PC-9 (cell line): ENCODE measurements around the gene MICAL3.

Source experiments
- EZH2 ChIP-seq: fragments of 200-600 bp; sonication (generic); IDR thresholded peaks from 2 replicates; pipeline ENCODE4 v1.8.0; 2017; ENCODE audit warnings: antibody characterized with exemption, low read depth
- TF ChIP-seq, protein P1 (sequence below): fragments of 200-600 bp; sonication (generic); conservative IDR thresholded peaks from 2 replicates; pipeline ENCODE4 v1.6.1; 2017; ENCODE audit warnings: mixed run types, antibody characterized with exemption, mild to moderate bottlenecking, moderate library complexity

DNA sequence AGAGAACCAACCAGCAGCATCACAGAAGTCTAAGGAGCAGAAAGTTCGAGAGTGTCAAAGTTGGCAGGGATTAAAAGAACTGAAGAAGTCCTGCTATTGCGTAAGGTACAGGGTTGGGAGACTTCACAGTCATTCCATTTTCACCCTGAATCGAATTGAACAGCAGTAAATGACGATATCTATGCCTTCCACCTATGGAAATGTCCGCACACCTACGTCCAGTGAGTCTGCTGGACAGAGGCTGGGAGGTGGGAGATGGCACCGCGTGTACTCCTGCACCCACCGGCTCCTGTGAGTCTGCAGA is 116.7 kb downstream of the MICAL3 start:
- TF ChIP-seq, protein P1, sequence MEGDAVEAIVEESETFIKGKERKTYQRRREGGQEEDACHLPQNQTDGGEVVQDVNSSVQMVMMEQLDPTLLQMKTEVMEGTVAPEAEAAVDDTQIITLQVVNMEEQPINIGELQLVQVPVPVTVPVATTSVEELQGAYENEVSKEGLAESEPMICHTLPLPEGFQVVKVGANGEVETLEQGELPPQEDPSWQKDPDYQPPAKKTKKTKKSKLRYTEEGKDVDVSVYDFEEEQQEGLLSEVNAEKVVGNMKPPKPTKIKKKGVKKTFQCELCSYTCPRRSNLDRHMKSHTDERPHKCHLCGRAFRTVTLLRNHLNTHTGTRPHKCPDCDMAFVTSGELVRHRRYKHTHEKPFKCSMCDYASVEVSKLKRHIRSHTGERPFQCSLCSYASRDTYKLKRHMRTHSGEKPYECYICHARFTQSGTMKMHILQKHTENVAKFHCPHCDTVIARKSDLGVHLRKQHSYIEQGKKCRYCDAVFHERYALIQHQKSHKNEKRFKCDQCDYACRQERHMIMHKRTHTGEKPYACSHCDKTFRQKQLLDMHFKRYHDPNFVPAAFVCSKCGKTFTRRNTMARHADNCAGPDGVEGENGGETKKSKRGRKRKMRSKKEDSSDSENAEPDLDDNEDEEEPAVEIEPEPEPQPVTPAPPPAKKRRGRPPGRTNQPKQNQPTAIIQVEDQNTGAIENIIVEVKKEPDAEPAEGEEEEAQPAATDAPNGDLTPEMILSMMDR = no peak
- TF ChIP-seq EZH2 = no peak
